NCI-H187 treated with DMSO at 0.1 percent for 48 hours (cell line): ENCODE measurements around the gene INCENP.

ENCODE experiments used
- DNase-seq: peaks from one replicate; lab custom pipeline; 2025; lab: John Stamatoyannopoulos, UW

INCENP gene

GRCh38 chr11:62124186-62125113 is 639 bp downstream of the INCENP start:
- DNase-seq = no peak

- no peak for DNase-seq
Measured at GRCh38 chr11:62125316-62125715, 1.5 kb downstream of the INCENP start.

- DNase-seq = no peak
Measured at GRCh38 chr11:62125881-62126280, 2.1 kb downstream of the INCENP start.

DNA sequence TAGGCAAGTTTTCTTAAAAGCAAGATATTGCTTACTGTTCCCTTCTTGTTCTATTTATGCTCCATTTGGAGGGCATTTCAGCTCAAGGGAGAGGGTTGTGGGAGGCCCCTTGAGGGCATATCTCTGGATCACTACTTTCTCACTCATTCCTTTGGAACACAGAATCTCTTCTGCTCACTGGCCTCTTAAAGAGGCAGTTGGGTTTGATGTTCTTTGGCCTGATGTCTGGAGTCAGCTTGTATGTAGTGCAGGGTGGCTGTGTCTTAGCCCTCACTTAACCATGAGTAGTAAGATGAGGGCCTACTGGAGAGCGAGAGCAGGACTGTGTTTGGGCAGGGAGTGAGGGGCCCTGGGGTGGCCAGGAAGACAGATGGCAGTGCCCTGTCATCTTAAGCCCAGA is 3.6 kb downstream of the INCENP start:
- DNase-seq = no peak

GRCh38 chr11:62127941-62128770 is 4.3 kb downstream of the INCENP start:
- DNase-seq = no peak

GRCh38 chr11:62128835-62129234 is 5.0 kb downstream of the INCENP start:
- DNase-seq = no peak

GRCh38 chr11:62129590-62130282 is 5.9 kb downstream of the INCENP start:
- DNase-seq = no peak

DNA sequence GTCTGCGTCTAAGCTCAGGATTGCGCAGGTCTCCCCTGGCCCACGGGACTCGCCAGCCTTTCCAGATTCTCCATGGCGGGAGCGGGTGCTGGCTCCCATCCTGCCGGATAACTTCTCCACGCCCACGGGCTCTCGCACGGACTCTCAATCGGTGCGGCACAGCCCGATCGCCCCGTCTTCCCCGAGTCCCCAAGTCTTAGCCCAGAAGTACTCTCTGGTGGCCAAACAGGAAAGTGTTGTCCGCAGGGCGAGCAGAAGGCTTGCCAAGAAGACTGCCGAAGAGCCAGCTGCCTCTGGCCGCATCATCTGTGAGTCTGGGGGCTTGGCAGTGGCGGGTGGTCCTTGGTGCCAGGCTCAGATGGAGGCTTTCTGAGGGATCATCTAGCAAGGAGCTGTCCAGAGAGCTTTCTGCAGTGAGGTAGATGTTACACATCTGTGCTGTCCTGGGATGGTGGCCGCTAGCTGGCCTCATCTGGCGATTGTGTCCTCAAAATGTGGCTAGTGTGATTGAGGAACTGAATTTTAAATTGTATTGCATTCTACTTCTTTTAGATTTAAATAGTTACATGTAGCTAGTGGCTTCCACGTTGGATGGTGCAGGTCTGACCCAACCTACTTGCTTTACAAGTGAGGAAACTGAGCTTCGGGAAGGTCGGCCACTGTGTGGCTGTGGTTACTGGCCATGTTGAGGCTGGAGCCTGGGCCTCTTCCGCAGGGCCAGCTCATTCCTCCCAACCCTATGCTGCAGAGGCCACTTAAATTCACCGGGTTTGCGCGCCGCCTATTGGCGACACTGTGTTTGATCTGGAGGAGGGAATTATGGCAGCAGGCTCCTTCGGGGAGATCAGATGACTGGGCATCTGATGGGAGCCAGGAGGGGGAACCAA is 6.7 kb downstream of the INCENP start:
- DNase-seq = no peak

DNA sequence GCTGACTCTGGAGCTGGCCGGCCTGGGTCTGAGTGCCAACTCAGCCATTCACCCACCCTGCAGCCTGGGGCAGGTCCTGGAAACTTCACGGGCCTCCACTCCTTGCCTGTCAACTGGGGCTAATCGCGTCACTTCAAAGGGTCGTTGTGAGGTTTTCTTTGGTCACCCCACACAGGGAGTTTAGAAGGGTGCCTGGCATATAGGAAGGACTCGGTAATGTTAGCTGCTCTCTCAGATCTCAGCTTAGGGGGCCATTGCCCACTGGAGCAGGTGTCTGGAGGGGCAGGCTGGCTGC is 7.3 kb downstream of the INCENP start:
- no peak for DNase-seq

DNA sequence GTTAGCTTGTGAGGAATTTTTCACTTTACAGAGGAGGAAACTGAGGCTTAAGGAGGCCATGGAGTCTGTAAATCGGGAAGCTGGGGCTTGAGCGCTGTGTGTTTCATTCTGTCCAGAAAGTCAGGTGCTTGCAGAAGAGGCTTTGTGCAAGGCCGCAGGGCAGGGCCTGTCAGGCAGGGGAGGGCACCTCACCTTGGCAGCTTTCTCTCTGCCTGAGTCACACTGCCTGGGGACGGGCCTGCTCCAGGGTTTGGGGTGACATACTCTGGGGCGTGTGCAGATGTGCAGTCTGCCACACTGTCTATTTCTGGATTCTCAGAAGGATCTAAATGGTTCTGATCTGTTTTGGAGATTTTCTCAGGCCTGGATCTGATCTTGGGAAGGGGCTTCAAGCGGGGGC is 8.4 kb downstream of the INCENP start:
- no peak for DNase-seq

DNA sequence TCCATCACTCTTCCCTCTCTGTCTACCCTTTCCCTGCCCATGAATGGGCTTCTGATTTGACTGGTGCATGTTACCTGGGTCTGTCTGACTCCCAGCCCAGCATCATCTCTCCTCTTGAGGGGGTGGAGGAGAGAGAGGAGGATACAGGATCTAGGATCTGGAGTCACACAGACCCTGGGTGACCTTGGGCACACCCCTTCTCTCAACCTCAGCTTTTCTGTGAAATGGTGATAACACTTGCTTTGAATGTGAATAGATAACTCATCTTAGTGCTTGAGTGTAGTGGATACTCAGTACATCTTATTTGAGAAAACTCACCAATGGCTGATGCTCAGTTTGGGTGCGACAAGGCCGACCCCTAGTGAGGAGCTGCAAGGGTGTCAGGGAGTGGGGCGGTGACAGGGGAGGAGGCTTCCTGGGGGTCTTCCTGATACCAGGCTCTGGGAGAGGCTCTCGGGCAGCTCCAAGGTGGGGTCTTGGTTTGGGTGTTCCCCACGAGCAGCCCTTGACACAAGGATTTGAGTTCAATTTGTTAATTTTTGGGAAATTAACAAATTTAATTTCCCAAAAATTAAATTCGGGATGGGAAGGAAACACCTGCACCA is 9.0 kb downstream of the INCENP start:
- DNase-seq = no peak

DNA sequence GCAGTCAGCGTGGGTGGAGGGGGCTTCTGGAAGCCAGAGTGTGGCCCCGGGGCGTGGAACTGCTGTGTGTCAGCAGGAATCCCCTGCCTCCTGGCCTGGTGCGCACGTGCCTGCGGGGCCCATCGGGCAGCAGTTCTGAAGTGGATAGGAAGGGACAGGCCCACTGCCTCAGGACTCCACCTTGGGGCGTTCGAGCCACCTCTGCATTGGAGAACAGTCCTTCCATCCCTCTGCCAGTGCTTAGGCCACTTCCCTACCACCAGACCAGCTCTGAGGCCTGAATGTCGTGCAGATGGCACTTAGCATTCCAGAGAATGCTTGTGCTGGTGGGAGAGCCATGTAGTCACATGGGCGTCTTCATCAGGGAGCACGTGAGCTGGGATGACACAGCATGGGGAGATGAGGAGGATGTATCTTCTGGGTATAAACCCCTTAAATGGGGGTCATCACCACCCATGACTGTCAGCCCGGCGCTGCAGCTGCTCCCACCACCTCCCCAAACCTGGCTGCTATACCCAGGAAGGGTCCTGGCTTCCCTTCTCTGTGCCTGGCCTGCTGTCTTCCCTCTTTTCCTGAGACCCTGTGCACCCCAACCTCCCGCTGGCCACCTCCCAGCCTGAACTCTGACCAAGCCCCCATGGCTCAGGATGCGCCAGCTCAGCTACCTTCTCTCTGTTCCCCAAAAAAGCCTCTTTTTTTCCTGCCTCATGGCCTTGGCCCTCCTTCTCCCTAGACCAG is 9.7 kb downstream of the INCENP start:
- DNase-seq = no peak

DNA sequence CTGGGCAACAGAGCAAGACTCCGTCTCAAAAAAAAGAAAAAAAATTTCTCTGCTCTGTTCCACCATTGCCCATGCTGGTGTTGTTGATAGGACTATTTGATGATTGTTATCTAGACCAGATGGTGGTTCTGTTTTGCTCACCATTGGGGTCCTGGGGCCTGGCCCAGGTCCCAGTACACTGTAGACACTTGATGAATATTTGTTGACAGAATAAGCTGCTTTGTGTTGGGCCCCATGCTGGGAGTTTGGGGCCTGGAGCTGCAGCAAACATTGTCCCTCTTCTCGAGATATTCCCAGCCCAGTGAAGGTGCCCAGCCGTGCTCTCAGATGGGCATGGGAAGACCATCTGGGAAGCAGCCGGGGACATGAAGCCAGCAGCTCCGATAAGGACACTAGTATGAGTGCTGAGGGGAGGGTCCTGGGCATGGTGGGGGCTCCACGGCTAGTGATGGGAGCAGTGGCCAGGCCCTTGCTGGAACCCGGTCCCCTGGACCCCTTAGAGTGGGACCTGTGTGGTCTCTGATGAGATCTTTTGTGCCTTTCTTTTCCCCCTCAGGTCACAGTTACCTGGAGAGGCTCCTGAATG is 13.6 kb downstream of the INCENP start:
- DNase-seq = no peak

GRCh38 chr11:62137881-62138629 is 14.2 kb downstream of the INCENP start:
- DNase-seq = no peak

DNA sequence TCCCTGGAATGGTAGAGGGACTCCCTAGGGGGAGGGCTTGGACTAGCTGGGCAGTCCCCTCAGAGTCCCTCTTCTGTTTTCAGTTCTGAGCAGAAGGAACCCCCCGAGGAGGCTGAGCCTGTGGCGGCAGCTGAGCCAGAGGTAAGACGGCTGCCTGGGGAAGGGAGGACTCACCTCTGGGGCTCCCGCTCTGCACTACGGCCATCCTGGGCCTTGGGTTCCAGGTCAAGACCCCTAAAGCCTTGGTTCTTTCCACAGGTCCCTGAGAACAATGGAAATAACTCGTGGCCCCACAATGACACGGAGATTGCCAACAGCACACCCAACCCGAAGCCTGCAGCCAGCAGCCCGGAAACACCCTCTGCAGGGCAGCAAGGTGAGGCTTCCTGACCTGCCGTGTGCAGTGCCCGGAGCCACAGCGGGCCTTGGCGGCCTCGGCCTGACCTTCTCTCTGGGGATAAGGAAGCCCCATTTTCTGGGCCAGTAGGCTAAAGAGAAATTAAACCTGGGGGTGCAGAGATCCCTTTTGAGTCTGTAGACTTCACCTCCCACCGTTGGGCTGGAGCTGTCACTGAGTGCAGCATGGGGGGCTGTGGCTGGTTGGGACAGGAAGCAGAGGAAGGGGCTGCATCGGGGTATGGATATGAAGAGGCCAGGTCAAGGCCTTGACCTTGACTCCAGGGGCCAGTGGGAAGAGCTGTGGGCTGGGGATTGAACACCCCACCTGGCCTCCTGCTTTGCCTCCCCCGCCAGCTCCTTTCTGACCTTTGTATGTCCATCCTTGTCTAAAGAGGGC is 15.0 kb downstream of the INCENP start:
- DNase-seq = no peak

- DNase-seq = no peak
Measured at GRCh38 chr11:62139526-62140303, 15.9 kb downstream of the INCENP start.

DNA sequence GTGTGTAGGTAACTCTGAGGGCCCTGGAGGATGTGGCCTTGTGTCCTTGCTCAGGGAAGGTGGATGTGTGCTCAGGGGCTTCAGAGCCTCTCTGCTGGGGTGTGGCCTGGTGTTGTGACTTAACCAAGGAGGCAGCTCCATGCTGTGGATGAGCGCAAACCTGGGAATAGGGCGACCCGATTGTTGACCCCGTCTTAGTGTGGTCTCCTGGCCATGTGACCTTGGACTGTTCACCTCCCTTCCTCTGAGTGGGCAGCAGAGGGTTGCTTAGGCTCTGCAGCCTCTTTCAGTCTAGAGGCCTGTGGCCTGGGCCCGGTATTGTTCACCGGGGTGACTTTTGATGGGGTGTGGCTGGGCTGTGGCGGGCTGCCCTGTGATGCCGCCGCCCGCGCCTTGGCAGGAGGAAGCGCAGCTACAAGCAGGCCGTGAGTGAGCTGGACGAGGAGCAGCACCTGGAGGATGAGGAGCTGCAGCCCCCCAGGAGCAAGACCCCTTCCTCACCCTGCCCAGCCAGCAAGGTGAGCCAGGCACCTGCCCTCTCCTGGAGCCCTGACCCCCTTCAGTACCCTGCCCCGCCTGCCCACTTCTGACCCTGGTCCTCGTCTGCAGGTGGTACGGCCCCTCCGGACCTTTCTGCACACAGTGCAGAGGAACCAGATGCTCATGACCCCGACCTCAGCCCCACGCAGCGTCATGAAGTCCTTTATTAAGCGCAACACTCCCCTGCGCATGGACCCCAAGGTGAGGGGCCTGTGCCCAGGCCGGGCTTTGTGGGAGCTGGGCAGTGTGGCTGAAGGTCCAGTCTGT is 16.7 kb downstream of the INCENP start:
- no peak for DNase-seq
